SK-N-SH treated with all-trans-retinoic acid at 6 μM for 48 hours (cell line): Measurements from ENCODE around the gene NANOS3.

Source experiments
- CSRNP3 ChIP-seq: fragments of 250-450 bp; sonication (Bioruptor Pico); IDR thresholded peaks from 2 replicates; pipeline ENCODE4 v1.5.1; 2021; ENCODE audit warnings: mild to moderate bottlenecking, moderate library complexity
- ISL1 ChIP-seq: fragments of 250-450 bp; sonication (Bioruptor Pico); IDR thresholded peaks from 2 replicates; pipeline ENCODE4 v2.1.2; 2022; ENCODE audit warnings: mild to moderate bottlenecking, moderate library complexity
- OSR1 ChIP-seq: fragments of 250-450 bp; sonication (Bioruptor Pico); IDR thresholded peaks from 2 replicates; pipeline ENCODE4 v1.8.0; 2022; ENCODE audit warnings: moderate library complexity, mild to moderate bottlenecking, inconsistent platforms
- TOX ChIP-seq: fragments of 250-450 bp; sonication (Bioruptor Pico); IDR thresholded peaks from 2 replicates; pipeline ENCODE4 v1.8.0; 2021; ENCODE audit warnings: mild to moderate bottlenecking, moderate library complexity, borderline replicate concordance
- ZNF565 ChIP-seq: fragments of 450-650 bp; formaldehyde crosslinking; conservative IDR thresholded peaks from 2 replicates; pipeline ENCODE4 v1.5.0; 2020; ENCODE audit warnings: low read depth, mild to moderate bottlenecking, moderate library complexity
- TF ChIP-seq, protein P1 (sequence below): fragments of 250-450 bp; sonication (Bioruptor Pico); IDR thresholded peaks from 2 replicates; pipeline ENCODE4 v1.5.1; 2020; ENCODE audit warnings: low read depth, mild to moderate bottlenecking, moderate library complexity
- TF ChIP-seq, protein P2 (sequence below): fragments of 250-450 bp; sonication (Bioruptor Pico); IDR thresholded peaks from 2 replicates; pipeline ENCODE4 v1.8.0; 2020; ENCODE audit warnings: mild to moderate bottlenecking, moderate library complexity, borderline replicate concordance
- TF ChIP-seq, protein P3 (sequence below): fragments of 250-450 bp; sonication (Bioruptor Pico); IDR thresholded peaks from 2 replicates; pipeline ENCODE4 v1.5.0; 2020; ENCODE audit warnings: mild to moderate bottlenecking, moderate library complexity

- no peak for TF ChIP-seq OSR1 (CRISPR knock-in tag)
- TF ChIP-seq, protein P1, sequence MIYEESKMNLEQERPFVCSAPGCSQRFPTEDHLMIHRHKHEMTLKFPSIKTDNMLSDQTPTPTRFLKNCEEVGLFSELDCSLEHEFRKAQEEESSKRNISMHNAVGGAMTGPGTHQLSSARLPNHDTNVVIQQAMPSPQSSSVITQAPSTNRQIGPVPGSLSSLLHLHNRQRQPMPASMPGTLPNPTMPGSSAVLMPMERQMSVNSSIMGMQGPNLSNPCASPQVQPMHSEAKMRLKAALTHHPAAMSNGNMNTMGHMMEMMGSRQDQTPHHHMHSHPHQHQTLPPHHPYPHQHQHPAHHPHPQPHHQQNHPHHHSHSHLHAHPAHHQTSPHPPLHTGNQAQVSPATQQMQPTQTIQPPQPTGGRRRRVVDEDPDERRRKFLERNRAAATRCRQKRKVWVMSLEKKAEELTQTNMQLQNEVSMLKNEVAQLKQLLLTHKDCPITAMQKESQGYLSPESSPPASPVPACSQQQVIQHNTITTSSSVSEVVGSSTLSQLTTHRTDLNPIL: no peak
- no peak for TF ChIP-seq ISL1 (CRISPR knock-in tag)
- TF ChIP-seq, protein P2, sequence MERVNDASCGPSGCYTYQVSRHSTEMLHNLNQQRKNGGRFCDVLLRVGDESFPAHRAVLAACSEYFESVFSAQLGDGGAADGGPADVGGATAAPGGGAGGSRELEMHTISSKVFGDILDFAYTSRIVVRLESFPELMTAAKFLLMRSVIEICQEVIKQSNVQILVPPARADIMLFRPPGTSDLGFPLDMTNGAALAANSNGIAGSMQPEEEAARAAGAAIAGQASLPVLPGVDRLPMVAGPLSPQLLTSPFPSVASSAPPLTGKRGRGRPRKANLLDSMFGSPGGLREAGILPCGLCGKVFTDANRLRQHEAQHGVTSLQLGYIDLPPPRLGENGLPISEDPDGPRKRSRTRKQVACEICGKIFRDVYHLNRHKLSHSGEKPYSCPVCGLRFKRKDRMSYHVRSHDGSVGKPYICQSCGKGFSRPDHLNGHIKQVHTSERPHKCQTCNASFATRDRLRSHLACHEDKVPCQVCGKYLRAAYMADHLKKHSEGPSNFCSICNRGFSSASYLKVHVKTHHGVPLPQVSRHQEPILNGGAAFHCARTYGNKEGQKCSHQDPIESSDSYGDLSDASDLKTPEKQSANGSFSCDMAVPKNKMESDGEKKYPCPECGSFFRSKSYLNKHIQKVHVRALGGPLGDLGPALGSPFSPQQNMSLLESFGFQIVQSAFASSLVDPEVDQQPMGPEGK: no peak
- TF ChIP-seq TOX (CRISPR knock-in tag): no peak
- TF ChIP-seq CSRNP3 (CRISPR knock-in tag): no peak
- no peak for TF ChIP-seq ZNF565
- TF ChIP-seq, protein P3, sequence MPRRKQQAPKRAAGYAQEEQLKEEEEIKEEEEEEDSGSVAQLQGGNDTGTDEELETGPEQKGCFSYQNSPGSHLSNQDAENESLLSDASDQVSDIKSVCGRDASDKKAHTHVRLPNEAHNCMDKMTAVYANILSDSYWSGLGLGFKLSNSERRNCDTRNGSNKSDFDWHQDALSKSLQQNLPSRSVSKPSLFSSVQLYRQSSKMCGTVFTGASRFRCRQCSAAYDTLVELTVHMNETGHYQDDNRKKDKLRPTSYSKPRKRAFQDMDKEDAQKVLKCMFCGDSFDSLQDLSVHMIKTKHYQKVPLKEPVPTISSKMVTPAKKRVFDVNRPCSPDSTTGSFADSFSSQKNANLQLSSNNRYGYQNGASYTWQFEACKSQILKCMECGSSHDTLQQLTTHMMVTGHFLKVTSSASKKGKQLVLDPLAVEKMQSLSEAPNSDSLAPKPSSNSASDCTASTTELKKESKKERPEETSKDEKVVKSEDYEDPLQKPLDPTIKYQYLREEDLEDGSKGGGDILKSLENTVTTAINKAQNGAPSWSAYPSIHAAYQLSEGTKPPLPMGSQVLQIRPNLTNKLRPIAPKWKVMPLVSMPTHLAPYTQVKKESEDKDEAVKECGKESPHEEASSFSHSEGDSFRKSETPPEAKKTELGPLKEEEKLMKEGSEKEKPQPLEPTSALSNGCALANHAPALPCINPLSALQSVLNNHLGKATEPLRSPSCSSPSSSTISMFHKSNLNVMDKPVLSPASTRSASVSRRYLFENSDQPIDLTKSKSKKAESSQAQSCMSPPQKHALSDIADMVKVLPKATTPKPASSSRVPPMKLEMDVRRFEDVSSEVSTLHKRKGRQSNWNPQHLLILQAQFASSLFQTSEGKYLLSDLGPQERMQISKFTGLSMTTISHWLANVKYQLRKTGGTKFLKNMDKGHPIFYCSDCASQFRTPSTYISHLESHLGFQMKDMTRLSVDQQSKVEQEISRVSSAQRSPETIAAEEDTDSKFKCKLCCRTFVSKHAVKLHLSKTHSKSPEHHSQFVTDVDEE (CRISPR knock-in tag): no peak
Observed at GRCh38 chr19:13899912-13900584, 23.1 kb downstream of the NANOS3 start.
